Daoy (cell line): Measurements from ENCODE around the gene TNFRSF14. TPM values are rescaled to one million over a fixed set of nuclear protein-coding genes. Genes with fewer than 3 reads are reported as not detected.

Experiments used
- DNase-seq: peaks from one replicate; pipeline ENCODE4 v3.0.0-alpha.2; 2015; ENCODE audit warnings: low read depth
- total RNA-seq: library from RNA; depleted of rRNA; stranded (reverse); fragments of >200 nt; shearing (Covaris generic); gene quantifications from 2 replicates; pipeline ENCODE4 v1.2.3, GENCODE V29; 2014; rRNA removed

Gene TNFRSF14
- 9.0 and 12.1 TPM in 2 replicates for total RNA-seq

- peak; percentile 81 for DNase-seq
These were observed at the start of gene TNFRSF14 for GRCh38 chr1:2556277-2556677. TNFRSF14 (plus strand) TSS chr1:2556371; CDS start chr1:2556665, 294 bp downstream.

- no peak for DNase-seq
These were observed 49.1 kb upstream of the TNFRSF14 start for GRCh38 chr1:2506901-2507565.

DNA sequence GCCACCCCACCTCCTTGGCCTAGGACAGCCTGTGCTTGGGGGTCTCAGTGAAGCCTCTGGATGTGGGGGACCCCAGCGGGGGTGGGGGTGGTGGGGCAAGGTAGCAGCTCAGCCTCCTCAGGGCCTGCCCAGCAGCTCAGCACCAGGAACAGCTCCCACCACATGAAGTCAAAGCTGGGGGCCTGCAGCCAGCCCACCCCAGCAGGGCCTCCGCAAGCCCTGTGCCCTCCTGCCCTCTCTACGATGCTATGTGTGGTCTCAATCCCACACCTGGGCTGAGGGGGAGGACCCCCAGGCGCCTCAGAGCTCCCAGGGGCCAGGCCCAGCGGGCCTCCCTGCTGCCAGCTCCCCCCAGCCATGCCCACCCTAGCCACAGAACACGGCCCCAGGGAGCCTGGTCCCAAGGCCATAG, 48.4 kb upstream of the TNFRSF14 start:
- no peak for DNase-seq

GRCh38 chr1:2508180-2508579, 48.0 kb upstream of the TNFRSF14 start:
- DNase-seq, result no peak

- no peak for DNase-seq
These were observed 47.4 kb upstream of the TNFRSF14 start for GRCh38 chr1:2508751-2509150.

GRCh38 chr1:2509589-2509988, 46.6 kb upstream of the TNFRSF14 start:
- no peak for DNase-seq

DNA sequence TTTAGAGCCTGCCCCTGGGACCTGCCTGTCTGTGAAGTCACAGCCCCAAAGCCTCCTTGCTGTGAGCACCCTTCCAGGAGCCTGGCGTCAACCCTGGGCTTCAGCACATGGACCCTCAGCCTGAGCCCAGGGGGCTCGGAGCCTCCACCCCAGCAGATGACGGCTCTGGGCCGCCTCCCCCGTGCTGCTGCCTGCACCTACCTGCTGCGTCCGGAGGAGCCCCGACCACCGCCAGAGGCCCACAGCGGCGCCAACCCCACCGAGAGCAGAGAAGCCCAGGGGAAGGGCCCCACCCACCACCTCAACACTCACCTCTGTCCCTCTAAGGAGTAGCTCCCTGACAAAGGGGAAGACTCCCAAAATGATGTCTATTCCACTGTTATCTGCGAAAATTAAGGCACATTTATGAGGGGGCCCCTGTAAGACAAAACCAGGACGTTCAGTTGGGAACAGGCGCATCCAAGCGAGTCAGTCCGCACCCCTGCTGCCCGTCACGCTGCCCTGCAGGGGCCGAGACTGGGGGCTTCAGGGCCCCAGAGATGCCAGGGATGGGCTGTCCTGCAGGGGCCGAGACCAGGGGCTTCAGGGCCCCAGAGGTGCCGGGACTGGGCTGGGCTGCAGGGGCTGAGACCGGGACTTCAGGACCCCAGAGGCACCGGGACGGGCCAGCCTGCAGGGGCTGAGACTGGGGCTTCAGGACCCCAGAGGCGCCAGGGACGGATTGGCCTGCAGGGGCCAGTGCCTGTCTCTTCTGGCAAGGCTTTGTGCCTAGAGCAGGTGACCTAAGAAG, 45.6 kb upstream of the TNFRSF14 start:
- DNase-seq, result no peak

GRCh38 chr1:2512862-2513421, 43.2 kb upstream of the TNFRSF14 start:
- DNase-seq, result no peak

GRCh38 chr1:2513939-2514652, 42.1 kb upstream of the TNFRSF14 start:
- DNase-seq, result no peak

DNA sequence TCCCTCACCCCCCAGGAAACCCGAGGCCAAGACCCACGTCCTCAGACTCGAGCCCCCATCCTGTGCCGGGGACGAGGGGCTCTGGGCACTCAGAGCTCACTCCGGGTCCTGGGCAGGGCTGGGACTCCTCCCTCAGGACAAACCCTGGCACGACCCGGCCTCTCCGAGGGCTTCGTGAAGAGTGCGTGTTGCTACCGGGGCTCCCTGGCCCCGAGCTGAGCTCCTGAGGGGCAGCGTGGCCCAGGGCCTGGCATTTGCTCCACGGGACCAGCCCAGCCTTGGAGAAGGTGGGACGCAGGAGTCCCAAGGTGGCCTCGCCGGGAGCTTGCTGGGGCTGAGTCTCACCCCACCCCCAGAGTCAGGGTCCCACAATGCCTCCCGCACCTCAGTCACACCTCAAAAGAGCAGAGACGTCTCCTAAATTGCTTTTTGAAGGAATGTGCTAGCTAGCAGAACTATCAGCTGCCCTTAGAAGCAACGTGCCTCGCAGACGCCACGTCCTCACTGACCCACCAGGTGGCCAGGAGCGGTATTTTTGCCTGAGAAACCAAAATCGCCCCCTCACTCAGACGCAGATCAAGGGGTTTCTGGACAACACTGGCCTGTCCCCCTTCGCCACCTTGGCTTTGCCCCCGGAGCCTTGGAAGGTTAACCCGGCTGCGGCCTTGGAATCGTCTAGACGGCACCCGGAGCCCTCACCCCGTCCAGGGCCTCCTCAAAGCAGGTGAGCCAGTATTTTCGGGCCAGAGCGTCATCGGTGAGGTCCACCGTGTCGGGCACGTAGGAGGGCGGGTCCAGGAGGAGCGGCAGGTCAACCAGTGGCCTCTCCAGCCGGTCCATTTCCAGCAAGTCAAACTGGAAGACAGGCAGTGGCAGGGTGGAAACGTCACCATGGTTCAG, 41.1 kb upstream of the TNFRSF14 start:
- DNase-seq, result no peak

- no peak for DNase-seq
These were observed 40.4 kb upstream of the TNFRSF14 start for GRCh38 chr1:2515763-2516080.

DNA sequence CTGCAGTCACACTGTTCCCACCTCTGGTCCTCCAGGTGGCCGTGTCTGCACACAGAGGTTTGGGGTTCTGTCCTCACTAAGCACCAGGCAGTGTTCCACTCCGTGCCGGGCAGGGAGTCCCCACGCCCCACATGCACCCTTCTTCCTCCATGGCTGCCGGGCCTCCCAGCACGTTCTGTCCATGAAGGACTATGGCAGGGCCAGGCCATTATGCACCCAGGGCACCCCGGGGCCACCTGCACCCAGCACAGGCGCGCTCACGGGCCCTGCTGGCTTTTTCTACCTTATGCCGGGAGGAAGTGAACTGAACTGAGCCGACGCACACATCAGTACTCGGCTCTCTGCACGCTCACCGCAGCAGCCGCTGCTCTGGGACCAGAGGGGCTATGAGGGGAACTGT, 40.0 kb upstream of the TNFRSF14 start:
- no peak for DNase-seq

- DNase-seq, result no peak
These were observed 39.2 kb upstream of the TNFRSF14 start for GRCh38 chr1:2516946-2517345.

- DNase-seq, result no peak
These were observed 38.2 kb upstream of the TNFRSF14 start for GRCh38 chr1:2517966-2518365.

DNA sequence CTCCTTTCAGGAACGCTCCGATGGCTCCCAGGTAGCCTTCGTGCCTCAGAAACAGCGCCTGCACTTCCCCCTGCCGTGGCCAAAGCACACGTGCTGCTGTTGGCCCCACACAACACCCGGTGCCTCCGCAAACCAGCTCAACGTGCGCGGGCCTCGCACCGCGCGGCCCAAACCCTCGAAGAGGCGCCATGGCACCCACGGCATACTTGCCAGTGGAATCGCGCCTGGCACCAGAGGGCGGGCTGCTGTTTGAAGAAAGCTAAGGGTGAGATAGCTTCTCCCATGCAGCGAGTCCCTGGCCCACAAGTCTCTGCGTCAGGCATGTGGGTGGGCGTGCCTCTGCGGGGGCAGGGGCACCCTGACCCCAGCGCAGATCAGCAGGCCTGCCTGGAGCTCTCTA, 37.6 kb upstream of the TNFRSF14 start:
- DNase-seq, result no peak

- DNase-seq, result no peak
These were observed 37.0 kb upstream of the TNFRSF14 start for GRCh38 chr1:2519029-2519685.

DNA sequence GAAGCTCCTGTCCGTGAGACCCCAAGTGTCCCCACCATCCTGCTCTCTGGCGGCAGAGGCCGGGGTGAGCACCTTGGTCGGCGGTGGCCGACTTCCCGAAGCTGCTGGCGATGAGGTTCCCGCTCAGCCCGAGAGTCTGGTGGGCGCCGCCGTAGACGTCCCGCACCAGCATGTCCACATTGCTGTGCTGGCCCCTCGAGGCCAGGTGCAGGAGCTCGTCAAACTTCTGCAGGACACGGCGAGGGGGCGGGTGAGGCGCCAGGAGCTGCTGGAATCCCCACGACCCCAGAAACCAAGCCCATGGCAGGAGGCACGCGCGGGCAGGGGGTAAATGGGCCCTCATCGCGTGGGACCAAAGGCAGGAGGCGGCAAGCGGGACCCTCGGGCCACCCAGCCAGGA, 36.4 kb upstream of the TNFRSF14 start:
- DNase-seq, result no peak

- DNase-seq, result no peak
These were observed 36.0 kb upstream of the TNFRSF14 start for GRCh38 chr1:2520206-2520605.

DNA sequence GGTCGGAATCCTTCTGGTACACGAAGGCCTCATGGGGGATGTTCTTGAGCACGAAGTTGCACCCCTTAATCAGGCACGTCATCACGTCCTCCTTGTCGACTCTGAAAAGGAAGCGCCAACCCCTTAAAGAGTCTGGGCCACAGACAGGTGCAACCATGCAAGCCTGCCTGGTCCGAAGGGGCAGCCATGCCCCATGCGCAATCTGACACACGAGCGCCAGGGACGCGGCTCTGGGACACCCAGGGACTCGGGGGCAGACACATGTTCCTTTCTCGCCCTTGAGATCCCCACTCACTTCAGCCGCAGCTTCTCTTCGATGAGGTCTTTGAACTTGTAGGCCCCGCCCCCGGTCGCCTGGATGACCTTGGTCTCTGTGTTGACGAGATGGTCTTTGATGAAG, 35.4 kb upstream of the TNFRSF14 start:
- no peak for DNase-seq

DNA sequence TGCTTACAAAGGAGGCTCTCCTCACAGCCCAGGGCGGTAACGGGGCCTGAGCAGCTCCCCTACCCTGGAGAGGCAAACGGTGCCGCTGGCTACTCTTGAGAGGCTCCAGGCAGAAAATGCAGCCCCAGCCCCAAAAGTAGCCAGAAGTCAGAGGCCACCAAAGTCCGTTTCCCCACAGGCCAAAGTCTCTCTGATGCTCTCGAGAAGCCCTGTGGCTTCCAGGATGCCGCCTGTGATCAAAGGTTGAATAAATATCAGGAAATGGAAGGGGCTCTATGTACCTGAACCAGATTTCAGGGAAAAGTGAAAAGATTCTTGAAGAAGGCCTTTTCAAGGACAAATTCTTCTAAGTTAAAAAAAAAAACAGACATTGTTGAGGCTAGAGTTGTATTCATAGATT, 33.9 kb upstream of the TNFRSF14 start:
- DNase-seq, result no peak
